UCSD-AML1 (cell line): ENCODE data around the gene IRF2BP1.
A peak's percentile ranks its signal among the peaks of the same experiment; 100 is the strongest.

Experiments
- DNase-seq: peaks from one replicate; lab custom pipeline; 2025; ENCODE audit not compliant: unreplicated experiment; lab: John Stamatoyannopoulos, UW

The IRF2BP1 gene

DNA sequence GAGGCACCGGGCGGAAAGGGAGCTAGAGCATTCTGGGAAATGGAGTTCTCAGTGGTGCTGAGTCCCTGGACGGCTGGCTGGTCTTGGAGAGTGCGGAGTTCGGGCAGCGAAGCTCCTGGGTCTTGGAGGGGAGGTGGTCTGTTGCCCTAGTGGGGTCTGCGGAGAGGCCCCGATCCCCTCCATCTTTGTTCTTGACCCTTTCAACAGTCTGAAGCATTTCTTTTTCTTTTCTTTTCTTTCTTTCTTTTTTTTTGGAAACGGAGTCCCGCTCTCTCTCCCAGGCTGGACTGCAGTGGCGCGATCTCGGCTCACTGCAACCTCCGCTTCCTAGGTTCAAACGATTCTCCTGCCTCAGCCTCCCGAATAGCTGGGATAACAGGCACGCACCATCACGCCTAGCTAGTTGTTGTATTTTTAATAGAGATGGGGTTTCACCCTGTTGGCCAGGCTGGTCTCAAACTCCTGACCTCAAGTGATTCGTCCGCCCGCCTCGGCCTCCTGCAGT lies 22.6 kb downstream of the IRF2BP1 start:
- DNase-seq, result no peak

DNA sequence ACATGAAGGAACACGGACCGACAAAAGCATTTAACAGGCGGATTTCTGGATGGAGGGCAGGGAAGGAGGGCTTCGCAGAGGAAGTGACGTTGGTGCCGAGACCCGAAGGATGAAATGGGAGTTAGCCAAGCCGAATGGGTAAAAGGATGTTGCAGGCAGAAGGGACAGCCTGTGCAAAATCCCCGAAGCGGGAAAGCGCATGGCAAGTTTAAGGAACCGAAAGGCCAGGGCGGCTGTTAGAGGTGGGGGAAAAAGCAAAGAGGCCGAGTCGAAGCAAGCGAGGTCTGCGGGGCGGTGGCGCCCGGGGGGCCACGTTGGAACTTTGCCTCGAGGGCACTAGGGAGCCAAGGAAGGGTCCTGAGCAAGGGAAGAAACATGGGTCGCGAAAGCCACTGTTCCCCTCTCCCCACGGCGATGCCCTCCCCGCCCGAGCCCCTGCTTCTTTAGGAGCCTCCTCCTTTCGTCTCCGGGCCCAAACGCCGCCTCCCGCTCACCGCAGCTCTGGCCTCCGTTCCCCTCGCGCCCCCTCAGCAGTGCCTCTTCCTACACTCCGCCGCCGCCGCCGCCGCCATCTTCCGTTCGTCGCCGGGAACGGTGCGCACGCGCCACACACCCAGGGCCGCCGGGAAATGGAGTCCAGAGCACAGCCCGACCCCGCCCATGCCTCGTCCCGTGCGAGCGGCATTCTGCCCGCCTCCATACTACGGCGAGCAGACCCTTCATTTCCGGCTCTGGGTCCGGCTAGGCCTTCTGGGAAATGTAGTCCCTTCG lies 23.2 kb downstream of the IRF2BP1 start, which contains the start of gene SYMPK:
TSS of gene SYMPK (minus strand) at position 584 of the 771 bp plus-strand sequence. CDS start 8,652 bp downstream, outside the sequence.
- DNase-seq, result peak; percentile 98

DNA sequence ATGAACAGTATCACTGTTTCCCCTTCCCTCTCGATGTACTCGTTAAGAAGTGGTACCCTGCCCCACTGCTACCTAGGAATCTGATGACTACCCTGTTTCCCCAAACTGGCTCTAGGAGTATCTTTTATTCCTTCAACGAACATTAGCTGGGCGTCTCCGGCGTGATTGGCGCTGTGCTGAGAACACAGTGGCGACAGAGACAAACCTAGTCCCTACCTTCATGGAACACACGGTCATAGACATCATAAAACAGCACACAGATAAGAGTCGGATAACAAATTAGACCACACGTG lies 23.7 kb downstream of the IRF2BP1 start:
- DNase-seq, result no peak

DNA sequence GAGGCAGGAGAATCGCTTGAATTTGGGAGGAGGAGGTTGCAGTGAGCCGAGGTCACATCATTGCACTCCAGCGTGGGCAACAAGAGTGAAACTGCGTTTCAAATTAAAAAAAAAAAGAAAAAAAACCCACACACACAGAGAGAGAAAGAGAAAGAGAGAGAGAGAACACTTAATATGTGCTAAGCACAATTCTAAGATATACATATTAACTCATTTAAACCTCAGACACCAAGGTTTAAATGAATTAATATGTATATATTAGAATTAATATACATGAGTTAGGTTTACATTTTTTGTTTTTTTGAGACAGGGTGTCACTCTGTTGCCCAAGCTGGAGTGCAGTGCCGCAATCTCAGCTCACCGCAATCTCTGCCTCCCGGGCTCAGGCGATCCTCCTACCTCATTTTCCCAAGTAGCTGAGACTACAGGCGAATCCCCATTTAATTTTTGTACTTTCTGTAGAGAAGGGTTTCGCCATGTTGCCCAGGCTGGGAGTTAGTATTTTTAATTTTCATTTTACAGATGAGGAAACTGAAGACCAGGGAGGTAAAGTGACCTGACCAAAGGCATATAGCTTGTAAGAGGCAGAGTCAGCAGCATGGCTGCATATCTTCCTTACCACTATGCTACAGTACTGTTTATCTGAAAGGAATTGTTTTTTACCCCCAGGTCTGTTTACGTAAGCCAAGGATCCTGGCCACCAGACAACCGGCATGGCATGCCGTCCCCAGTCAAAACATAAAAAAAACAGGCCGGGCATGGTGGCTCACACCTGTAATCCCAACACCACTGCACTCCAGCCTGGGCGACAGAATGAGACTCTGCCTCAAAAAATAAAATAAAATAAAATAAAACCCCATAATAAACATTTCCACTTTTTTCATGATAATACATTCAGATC lies 25.3 kb downstream of the IRF2BP1 start:
- DNase-seq, result no peak

DNA sequence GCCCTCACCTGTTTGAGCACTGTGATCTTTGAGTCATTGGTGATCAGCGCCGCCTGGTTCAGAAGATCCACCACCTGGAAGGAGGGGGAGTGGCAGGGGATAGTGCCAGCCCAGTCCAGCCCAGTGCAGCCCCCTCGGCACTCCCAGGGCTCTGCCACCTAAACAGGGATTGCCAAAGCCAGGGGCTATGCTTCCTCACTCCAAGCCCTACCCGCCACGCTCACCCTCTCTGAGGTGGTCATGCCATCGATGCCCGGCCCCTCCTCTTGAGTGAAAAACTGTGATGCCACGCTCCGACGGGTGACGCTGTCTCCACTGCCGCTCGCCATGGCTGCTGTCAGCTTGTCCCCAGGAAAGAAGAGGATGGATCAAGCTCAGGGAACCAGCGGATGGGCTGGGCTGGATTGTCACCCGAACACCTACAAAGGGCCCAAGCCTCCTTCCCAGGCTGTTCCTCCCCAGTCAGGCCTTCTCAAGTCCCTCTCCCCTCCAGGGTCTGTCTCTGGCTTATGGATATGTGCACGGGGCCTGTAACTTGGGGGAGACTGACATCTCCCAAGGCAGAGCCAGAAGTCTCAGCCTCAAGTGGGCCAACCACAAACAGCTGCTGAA lies 31.7 kb downstream of the IRF2BP1 start:
- DNase-seq, result no peak

DNA sequence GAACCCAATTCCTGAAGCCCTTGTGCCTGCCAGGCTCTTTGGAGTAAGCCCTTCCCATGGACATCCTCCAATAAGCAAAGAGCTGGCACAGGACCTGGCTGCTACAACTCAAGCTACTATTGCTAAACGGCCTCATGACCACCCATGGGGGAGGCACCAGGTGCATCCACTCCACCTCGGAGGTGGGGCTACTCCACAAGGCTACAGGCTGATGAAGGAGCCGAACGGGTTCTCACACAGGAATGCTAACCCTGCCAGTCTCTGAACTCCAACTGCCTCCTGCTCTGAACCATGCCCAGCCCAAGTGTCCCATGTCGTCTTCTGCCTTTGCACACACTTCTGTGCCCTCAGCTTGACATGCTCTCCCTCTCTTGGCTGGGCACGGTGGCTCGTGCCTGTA lies 33.0 kb downstream of the IRF2BP1 start:
- no peak for DNase-seq

DNA sequence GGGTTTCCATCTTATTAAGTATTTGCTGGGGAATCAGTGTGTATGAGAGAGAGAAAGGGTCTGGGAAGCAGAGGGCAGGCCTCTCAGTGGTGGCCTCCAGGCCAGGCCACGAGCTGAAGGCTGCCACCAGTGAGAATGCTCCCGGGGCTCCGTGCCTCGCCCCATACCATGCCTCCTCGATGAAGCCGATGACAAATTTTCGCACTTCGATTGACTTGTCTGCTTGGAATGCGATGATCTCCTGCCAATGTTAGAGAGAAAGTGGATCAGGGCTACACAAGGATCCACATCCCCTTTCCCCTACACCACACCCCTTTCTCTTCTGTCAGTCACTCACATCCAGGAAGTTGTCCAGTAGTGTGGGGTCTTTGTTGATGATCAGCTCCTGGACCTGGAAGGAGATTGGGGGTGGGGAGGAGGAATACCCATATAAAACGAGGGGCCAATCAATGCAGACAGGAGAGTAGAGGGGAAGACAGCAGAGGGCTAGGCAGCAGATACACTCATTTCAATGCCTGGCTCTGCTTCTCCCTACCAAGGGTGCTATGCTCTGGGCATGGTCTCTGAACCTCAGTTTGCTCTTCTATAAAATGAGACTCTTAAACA lies 33.7 kb downstream of the IRF2BP1 start:
- no peak for DNase-seq

DNA sequence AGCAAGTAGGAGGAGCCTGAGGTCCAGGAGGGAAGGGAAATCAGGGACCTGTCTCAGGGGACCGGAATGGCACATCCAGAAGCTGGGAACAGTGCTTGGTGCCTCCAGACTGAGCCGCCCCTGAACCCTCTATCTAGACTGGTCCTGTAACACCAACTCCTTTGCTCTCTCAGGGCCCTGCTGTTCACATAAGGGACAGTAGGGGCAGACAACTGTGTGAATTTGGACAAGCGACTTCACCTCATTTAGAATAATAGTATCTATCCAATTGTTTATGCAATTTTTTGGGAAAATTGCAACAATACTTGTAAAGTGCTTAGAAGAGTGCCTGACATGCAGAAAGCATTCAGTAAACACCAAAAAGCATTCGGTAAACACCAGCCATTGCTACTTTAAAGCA lies 37.0 kb downstream of the IRF2BP1 start:
- DNase-seq, result no peak

DNA sequence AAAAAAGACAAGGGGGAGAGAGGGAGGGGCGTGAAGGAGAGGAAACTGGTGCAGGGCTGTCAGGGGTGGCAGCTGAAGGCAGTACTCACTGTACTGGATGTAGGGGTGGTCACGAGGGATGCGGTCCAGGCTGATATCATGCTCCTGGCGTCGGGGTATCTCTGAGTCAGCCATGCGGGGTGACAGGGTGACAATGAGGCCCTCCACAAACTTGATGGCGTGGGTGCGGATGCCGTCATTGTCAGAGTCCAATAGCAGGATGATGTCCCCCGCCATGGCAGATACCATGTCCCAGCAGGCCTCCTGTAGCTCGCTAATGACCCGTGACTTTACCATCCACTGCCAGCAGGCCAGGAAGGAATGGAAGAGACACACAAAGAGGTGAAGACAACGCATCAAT lies 38.3 kb downstream of the IRF2BP1 start:
- no peak for DNase-seq

DNA sequence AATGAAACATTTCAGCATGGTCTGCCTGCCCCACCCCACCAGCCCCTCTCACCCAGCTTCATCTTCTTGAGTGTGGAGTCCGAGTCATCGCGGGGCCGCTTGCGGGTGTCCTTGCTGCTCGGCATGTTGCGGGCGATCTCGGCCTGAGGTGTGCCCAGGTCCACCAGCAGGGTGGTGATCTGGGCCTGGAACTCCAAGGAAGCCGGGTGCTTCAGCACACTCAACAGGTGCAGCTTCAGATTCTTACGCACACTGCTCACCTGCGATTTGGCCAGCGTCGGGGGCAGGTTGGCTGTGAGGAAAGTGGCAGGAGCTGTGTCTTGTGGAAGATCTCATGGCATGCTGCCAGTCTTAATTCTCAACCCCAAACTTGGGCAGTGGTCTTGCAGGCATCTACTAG lies 43.7 kb downstream of the IRF2BP1 start:
- DNase-seq, result no peak

DNA sequence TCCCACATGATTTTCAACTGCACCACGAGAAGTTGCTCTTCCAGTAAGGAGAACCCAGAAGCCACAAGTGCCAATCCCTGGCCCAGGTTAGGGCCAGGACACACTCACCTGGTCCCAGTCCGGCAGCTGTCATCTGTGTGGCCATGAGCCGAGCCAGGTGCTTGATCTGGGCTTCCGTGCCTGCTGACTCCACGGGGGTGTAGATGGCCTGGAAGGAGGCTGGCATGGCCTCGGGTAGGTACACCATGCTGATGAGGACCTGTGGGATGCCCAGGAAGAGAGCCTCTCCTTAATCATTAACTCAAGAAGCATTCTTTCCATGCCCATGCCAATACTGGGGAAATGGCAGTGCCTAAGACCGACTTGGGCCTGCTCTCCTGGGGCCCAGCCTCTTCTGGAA lies 51.0 kb downstream of the IRF2BP1 start:
- DNase-seq, result no peak
